NOMO-1 (cell line): ENCODE measurements around the gene ZNF609.
A peak's percentile ranks its signal among the peaks of the same experiment; 100 is the strongest.
"Not testable (repeated sequence)": the region's sequence is repeated elsewhere in the genome, so short reads cannot be mapped to it uniquely, and the experiment has no call there.

Experiments
- DNase-seq, 2 experiments: peaks; one replicate each; lab custom pipeline; 2025; ENCODE audit not compliant: unreplicated experiment in 2 of 2; lab: John Stamatoyannopoulos, UW

Gene ZNF609

DNA sequence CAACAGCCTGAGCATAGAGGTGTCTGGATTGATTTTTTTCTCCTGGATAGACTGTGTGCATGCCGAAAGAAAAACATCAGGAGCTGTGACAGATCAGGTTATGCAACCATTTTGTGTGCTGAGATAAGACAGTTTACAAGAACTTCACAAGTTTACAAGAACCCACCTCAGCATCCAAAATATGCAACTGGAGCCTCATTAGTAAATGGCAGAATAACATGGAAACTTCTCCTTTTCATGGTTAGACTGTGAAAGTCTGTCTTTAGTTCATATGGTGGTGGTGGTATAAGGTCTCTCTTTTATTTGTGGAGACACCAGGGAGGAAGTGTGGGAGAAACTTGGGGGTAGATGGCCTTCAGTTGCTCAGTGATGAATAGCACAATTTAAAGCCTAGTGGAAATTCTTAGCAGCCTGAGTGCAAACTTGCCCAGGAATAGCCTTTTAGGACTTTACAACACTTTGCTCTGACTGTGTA is 3.7 kb upstream of the ZNF609 start:
- peak; percentile 25 to 31 for DNase-seq

DNA sequence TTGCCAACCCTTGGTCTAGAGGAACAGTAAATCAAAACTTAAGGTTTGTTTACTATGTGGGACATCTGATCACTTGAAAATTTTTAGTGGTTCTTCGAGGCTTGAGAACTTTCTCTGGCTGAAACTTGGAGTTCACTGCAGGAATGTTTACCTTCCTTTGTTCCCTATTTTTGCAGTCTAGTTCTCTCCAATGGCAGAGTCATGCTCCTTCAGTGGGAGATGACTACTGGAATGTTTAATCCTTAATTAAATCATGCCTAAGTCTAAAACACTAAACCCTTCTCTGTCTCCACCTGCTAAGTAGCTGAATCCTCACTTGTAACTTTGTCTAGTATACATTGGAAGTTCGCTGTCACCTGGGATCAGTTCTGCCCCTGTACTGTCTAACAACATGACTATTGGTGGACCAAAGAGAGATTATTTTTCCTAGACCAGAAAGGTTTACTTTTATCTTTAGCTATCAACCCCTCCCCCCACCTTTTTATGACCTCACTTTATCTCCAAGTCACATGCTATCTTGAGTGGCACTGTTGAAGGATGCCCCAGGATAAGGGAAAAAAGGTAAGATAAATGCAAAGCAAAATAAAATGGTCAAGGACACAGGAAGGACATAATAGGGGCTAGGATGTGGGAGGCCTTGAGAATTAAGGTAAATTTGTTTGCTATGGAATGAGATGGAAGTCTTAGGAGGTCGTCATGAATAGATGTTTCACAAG is 1.2 kb upstream of the ZNF609 start:
- no peak for DNase-seq

DNA sequence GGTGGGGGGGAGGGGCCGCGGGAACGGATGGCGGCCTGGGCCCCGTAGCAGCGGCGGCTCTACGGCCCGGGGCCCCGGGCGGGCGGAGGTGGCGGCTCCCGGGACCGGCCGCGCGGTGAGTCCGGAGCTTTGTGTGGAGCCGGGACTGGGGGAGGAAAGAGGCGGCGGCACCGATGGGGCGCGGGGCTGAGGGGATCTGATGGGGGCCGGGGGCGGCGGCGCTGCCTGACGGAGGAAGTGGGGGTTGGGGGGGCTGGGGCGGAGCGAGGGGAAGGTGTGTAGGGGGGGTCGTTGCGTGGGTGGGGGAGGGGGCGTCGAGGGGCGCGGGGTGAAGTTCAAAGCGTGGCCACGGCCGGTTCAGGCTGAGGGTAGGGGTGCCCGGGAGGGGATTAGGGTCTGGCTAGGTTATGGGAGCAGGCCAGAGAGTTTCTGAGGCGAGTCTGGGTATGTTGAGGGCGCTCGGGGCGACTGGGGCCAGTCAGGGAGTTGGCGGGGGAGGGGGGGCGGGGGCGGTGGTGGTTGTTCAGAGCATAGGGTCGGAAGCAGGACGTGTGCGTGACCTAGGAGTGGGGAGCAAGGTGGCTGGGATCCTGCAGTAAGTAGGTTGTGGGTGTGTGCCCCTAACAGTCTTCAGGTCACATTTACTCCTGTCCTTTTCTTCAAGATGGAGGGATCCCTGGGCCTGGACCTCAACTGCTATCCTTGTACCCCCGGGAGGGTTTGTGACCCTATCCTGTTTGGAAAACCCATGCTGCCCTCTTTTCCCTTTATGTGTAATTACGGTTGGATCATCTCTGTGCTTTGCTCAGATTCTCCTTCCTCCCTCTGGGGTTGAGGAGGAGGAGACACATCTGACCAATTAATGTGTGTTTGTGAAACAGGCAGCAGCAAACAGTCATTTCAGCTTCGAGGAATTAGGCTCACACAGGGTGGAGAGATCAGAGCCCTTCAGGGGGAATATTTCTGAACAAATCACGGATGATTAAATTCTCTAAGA is 644 bp downstream of the ZNF609 start:
- DNase-seq = peak in 1 of 2 experiments; percentile 46

DNA sequence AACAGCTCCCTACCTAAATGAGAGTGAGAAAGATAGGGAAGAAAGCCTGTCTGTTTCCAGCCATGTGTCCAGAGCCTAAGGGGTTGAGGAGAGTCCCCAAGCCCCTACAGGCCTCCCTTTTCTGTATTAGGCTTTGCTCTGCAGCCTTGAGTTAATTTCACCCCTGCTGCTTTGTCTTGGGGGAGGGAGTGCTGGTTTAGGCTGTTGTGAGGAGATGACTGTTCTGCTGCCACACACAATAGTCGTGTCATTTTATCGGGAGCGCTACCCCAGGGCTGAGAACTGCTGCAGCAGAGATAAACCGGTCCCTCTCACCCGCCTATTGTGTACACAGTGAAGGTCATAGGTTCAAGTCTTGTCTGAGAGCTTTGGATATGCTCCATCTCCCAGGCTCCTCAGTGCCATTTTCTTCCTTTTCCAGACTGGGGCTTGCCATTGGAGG is 1.4 kb downstream of the ZNF609 start:
- DNase-seq = no peak

DNA sequence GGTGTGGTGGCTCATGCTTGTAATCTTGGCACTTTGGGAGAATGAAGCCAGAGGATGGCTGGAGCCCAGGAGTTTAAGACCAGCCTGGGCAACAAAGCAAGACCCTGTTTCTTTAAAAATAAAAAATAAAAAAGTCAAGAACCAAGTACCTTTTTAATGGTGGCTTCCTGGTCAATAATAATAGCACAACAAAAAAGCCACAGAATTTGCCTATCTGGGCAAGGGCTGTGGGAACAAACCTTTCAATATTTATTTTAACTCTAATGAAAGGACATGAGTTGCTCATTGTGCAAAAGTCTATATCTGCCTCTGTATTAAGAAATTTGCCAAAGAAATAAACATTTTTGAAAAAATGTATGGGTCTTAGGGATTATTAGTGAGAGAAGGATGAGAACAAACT is 2.1 kb downstream of the ZNF609 start:
- DNase-seq = no peak

DNA sequence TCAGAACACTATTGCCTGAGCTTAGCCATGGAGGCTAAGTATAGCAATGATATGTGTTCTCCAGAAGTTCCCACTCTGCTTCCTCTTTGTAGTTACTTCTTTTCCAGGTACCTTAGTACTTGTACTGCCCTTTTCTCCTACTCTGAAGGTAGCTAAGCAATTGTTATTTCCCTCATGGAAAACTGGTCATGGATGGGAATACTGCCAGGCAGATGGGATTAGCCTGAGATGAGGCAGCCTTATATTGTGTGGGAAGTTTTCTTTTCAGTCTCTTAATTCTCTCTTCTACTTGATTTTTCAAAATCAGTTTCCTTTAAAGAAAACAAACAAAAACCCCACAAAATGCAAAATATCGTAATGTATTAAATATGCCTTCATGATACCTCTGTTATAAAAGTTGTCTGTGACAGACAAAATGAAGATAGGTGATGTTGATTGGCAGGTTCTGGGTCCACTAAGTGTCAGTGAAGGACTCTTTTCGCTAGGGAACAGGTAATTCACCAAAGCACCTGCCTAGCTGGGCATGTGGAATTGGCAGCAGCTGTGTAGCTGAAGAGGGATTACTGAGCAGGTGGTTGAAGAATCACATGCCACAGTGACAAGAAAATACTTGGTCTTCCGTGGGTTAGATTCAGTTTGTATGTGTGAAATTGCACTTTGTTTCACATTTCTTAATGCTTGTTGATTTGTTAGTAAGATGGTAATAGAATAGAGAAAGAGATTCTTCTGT is 4.1 kb downstream of the ZNF609 start:
- DNase-seq = no peak

DNA sequence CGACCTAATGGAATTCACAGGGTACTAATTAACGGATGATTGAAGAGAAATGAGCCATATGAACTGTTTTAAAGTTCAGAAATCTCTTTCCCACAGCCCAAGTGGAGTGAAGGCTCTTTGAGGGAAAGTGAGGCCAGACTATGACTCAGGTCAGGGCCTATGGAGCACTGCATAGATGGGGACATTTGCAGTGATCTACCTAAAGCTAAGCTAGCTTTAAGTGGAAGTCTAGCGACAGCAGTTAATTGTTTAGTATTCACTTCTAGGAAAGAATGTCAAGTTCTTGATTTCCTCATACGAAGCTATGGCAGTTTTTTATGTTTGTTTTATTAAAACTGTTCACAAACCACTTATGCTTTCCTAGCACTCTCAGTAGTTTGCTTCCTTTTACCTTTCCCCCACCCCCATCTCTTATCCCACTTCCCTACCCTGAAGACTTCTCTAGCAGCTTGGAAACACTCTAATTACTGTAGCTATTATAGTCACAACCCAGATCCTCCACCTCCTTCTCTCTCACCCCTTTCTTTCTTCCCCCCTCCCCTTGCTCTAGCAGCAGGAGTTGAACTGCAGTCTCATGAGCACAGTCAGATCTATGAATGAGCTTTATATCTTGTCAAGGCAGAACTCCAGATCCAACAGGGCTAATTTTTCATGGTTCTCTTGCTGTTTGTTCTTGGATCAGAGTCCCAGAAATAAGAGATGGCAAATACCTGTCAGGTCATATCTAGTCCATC is 6.2 kb downstream of the ZNF609 start:
- DNase-seq = peak in 1 of 2 experiments; percentile 12

DNA sequence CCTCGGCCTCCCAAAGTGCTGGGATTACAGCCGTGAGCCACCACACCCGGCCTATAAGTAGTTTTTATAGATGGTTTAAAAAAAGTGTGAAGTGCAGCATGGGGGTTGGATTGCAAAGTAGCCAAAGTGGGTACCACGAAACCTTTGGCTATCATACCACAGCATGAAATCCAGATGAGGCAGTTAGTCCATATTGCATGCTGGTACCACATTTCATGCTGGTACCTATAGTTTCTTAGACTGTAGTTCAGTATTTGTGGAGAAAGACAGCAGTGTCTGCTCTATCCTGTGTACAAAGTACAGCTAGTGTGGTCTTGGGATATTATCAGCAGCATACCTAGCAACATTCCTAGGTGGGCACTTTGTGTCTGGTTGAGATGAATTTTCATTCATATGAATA is 11.8 kb downstream of the ZNF609 start:
- no peak for DNase-seq

DNA sequence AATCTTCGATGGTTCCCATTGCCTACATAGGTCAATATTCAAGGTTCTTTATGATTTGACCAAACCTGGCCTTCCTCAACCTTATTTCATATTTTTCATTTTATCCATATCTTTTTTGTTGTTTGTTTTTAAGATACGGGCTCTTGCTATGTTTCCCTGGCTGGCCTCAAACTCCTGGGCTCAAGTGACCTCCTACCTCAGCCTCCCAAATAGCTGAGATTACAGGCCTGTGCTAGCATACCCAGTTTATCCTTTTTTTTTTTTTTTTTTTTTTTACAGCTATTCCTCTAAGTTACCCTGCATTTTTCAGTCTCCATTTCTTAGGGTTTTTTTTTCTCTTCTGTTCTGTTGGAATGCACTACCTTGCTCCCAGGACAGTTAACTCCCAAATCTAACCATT is 14.5 kb downstream of the ZNF609 start:
- DNase-seq = no peak

DNA sequence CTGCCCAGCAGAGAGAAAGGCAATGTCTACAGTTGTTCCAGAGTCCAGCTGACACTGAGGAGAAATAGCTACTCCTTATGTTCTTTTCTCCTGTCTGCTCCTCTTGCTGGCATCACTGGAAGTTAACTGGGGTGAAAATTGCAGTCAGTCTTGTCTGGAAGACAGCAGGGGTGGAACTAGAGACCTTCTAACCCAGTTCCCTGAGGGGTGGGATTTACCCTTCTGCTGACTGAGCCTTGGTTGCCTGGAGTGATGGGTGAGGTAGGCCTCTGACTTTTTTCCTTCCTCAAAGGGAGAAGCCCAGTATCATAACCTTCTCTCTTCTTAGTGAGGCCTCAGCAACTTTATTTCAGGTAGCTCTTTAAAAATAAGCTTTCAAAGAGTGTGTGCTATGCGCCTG is 16.2 kb downstream of the ZNF609 start:
- no peak for DNase-seq

DNA sequence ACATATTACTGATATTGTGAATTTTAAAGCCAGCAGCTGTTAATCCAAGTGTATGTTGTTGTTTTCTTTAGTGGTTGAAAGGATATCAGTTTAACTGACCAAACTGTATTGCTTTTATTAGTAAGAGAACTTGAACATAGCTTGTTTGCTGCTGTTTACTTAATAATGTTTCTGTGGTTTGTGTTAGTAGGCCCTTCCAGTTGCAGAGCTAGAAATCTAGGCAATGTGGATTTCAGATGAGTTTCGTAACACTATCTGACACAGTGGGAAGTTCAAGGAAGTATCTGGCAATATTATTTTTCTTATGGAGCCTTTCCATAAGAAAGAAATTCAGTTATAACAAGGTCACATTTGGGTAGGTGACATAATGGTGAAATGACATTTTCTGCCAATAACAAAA is 18.5 kb downstream of the ZNF609 start:
- DNase-seq = no peak

DNA sequence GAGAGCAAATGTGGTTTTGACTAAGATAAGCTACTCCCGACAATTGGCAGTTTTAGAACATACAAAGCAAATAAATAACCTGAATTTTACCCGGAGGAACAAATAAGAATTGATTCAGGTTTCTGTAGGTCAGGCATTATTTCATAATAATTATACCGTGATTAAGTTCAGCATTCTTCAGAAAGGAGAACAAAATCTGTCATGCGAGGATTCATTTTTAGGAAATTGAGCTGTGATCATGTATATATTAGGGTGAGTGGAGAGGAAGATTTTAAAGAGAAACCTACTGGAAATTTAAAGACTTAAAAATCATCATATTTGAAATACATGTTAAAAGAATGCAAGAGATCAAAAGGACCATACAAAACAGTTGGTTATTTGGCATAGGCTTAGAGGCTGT is 20.5 kb downstream of the ZNF609 start:
- peak in 1 of 2 experiments; percentile 8 for DNase-seq

DNA sequence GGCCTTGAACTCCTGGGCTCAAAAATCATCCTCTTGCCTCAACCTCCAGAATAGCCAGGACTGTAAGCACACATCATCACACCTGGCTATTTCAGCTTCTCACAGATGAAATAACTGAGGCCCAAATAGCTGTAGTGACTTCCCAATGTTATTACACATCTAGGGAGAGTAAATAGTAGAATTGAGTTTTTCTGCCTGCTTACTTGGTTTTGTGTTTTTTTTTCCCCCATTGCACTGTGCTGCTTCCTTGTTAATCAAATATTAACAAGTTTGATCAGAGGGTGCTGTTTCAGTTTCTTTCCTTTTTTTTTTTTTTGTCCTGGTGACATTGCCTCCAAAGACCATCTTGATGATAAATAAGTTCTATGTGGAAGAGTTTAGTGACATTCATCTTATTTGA is 23.4 kb downstream of the ZNF609 start:
- no peak for DNase-seq

DNA sequence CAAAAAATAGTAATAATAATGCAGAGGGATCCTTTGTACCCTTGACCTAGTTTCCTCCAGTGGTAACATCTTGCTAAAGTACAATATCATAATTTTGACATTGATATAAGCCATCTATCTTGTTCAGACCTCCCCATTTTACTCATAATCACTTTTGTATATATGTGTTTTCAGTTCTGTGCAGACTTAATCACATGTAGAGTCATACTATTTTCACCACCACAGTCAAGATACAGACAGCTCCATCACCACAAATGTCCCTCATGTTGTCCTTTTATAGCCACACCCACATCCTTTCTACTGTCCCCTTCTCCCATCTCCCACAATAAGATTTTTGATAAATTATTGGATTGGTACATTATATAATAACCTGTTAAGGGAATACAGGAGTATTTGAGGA is 25.4 kb downstream of the ZNF609 start:
- DNase-seq = no peak

DNA sequence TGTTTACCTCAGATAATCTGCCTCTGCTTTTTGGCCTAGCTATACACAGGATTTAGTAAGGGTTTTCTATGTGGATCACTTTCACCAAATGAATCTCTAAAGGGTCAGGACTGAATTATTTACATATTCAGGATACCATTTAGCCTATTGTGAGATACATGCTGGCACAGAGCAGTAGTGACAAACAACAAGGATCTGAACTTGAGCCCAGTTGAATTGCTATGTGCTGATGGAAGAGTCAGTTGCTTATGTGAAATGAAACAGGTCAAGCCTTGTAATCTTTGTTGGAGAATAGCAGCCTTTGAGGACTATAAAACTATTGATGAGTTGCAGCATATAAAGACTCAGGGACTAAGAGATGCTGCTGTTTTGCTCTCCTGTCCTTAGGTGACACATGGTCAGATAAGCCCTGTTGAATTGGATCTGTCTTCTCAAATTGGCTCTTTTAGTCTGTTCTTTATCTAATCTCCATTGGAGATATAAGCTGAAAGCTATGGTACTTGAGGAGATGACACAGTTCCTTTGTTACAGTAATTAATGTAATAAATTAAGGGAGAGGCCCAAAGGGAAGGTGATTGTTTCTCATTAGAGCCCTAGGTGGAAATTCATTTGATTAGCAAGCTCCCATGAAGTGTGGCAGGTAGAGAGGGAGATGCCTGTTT is 30.4 kb downstream of the ZNF609 start:
- DNase-seq = no peak

DNA sequence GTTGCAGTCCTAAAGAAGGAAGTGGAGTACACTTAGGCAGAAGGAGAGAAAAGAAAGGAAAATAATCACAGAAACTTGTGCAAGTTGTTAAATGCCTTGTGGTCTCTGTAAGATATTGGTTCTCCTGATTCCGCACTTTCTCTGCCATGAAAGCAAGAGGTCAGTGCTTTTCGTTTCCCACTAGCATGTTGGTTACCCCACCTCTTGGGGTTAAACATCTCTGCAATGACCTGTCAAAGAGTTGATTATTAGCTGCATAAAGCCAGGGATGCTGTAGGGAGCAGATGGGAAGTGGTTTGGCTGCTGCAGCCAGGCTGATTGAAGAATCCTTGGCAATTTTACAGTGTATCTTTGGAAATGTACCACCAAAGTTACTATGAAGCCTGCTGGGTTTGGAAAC is 33.3 kb downstream of the ZNF609 start:
- DNase-seq = no peak

DNA sequence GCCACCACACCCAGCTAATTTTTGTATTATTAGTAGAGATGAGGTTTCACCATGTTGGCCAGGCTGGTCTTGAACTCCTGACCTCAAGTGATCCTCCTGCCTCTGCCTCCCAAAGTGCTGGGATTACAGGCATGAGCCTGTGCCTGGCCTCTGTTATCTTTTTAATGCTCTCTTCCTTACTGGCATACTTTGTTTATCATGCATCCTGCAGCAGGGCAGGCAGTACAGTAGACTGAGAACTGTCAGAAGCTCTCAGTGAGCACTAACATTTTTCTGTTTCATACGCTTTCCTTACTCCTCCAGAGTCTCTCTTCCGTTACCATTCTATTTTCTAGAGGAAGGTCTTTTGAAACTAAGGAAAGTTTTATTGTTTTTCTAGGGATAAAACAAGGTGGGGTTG is 35.6 kb downstream of the ZNF609 start:
- DNase-seq = not testable (repeated sequence)

DNA sequence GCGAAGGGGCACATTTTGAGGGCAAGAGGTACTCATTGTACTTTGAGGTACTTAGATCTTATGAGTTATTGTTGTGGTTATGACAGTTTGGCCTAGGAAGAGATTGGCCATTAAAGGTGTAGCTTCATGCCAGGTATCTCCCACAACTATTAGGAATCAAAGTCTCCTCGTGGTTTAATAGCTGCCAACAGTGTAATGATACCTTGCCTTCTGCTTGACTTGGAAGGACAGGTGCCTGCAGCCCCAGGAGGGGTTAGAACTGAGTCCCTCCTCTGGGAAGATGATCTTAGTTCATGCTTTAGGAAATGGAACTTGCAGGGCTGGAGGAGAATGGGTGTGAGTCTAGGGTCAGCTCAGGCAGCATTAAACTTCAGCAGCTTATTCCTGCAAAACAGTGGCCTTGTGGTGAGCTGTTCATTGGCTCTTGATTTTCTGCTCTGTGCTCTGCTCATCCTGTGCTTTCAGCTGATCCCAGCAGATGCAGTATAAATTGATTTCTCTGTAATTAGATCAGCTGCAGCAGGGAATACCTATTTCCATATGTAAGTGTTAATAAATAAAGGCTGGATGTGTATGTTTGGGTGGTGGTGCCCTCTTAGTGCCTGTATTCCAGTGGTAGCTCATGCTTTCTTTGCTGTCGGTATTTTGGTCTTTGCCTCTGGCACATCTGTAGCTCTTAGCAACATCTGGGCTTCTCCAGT is 40.5 kb downstream of the ZNF609 start:
- no peak for DNase-seq

DNA sequence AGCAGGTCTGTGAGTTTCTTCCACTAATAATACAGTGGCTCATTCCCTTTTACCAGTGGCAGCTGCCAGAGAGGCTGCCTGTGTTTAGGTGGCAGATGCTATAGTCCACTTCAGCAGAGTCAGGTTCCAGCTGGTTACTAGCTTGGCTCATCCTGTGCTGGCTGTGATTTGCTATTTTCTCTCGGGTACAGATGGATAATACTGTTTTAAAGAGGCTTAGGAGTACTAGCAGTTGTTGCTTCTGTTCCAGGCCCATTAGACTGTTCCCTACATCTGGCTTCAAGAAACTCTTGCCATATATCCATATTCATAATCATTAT is 41.0 kb downstream of the ZNF609 start:
- no peak for DNase-seq
